WTC11 (cell line): Measurements from ENCODE around the gene CCR3. TPM values are rescaled to one million over a fixed set of nuclear protein-coding genes. Genes with fewer than 3 reads are reported as not detected.

Source experiments
- ATAC-seq: fragments of 200-7000 bp; cut with Tn5 transposase; 2 replicates; pipeline ENCODE4 v1.10.0; 2021; ENCODE audit warnings: mild to moderate bottlenecking, moderate library complexity
- CTCF ChIA-PET: fragments of 300-600 bp; sonication (Branson Sonifier 250); formaldehyde crosslinking; loops from one replicate; lab custom pipeline; 2021; ENCODE audit warnings: antibody characterized with exemption; lab: Charles Lee
- POLR2A ChIA-PET: fragments of 350-600 bp; sonication (Branson Sonifier 250); formaldehyde crosslinking; loops from one replicate; lab custom pipeline; 2021; ENCODE audit warnings: antibody characterized with exemption; lab: Charles Lee
- DNase-seq: peaks from one replicate; pipeline ENCODE4 v3.0.0; 2021; ENCODE audit warnings: low spot score
- H3K27ac Mint-ChIP-seq: 2 replicates; pipeline ENCODE4 v1.8.0; 2021; ENCODE audit warnings: mixed read lengths
- H3K27me3 Mint-ChIP-seq: 2 replicates; pipeline ENCODE4 v1.8.0; 2021; ENCODE audit warnings: low read depth, mild to moderate bottlenecking, moderate library complexity, mixed read lengths
- H3K36me3 Mint-ChIP-seq: 2 replicates; pipeline ENCODE4 v1.8.0; 2021; ENCODE audit warnings: mixed read lengths
- H3K4me1 Mint-ChIP-seq: 2 replicates; pipeline ENCODE4 v1.8.0; 2022; ENCODE audit warnings: mixed read lengths
- H3K4me3 Mint-ChIP-seq: 2 replicates; pipeline ENCODE4 v1.8.0; 2021; ENCODE audit warnings: mild to moderate bottlenecking, moderate library complexity, mixed read lengths
- H3K9me3 Mint-ChIP-seq: 2 replicates; pipeline ENCODE4 v1.8.0; 2021; ENCODE audit warnings: mixed read lengths
- ATF2 ChIP-seq: sonication (generic); formaldehyde crosslinking; IDR thresholded peaks from 2 replicates; pipeline ENCODE4 v1.8.1; 2022; ENCODE audit warnings: low read depth, missing genetic modification reagents, borderline replicate concordance
- ATF3 ChIP-seq: sonication (generic); formaldehyde crosslinking; conservative IDR thresholded peaks from 2 replicates; pipeline ENCODE4 v1.8.1; 2022; ENCODE audit warnings: mild to moderate bottlenecking, missing genetic modification reagents
- CDX4 ChIP-seq: fragments of 250-450 bp; sonication (Bioruptor Pico); IDR thresholded peaks from 2 replicates; pipeline ENCODE4 v1.9.0; 2021; ENCODE audit warnings: moderate library complexity, mild to moderate bottlenecking, inconsistent platforms, borderline replicate concordance
- CREB1 ChIP-seq: sonication (generic); formaldehyde crosslinking; IDR thresholded peaks from 2 replicates; pipeline ENCODE4 v1.8.0; 2023; ENCODE audit warnings: mild to moderate bottlenecking, missing genetic modification reagents
- CTCF ChIP-seq: fragments of 200-600 bp; IDR thresholded peaks from 2 replicates; pipeline ENCODE4 v1.8.0; 2022; ENCODE audit warnings: antibody characterized with exemption
- E2F4 ChIP-seq: sonication (generic); formaldehyde crosslinking; IDR thresholded peaks from 2 replicates; pipeline ENCODE4 v1.8.1; 2022; ENCODE audit warnings: low read depth, mild to moderate bottlenecking, moderate library complexity, missing genetic modification reagents, borderline replicate concordance
- EMX1 ChIP-seq: fragments of 250-450 bp; sonication (Bioruptor Pico); IDR thresholded peaks from 2 replicates; pipeline ENCODE4 v1.8.0; 2021; ENCODE audit warnings: mild to moderate bottlenecking
- ERG ChIP-seq: fragments of 250-450 bp; sonication (Bioruptor Pico); IDR thresholded peaks from 2 replicates; pipeline ENCODE4 v1.8.0; 2021; ENCODE audit warnings: mild to moderate bottlenecking
- FOXP4 ChIP-seq: sonication (generic); formaldehyde crosslinking; IDR thresholded peaks from 2 replicates; pipeline ENCODE4 v1.8.0; 2022; ENCODE audit warnings: mild to moderate bottlenecking, missing genetic modification reagents
- GRHL2 ChIP-seq: fragments of 250-450 bp; sonication (Bioruptor Pico); IDR thresholded peaks from 2 replicates; pipeline ENCODE4 v1.8.0; 2022; ENCODE audit warnings: mild to moderate bottlenecking, moderate library complexity; ENCODE audit not compliant: insufficient replicate concordance, severe bottlenecking
- JUN ChIP-seq: sonication (generic); formaldehyde crosslinking; IDR thresholded peaks from 2 replicates; pipeline ENCODE4 v1.8.0; 2023; ENCODE audit warnings: mild to moderate bottlenecking, missing genetic modification reagents
- MLX ChIP-seq: sonication (generic); formaldehyde crosslinking; IDR thresholded peaks from 2 replicates; pipeline ENCODE4 v1.8.1; 2023; ENCODE audit warnings: mild to moderate bottlenecking, missing genetic modification reagents, moderate library complexity
- NFATC4 ChIP-seq: fragments of 250-450 bp; sonication (Bioruptor Pico); IDR thresholded peaks from 2 replicates; pipeline ENCODE4 v1.9.0; 2021; ENCODE audit warnings: mild to moderate bottlenecking
- NR1H2 ChIP-seq: sonication (generic); formaldehyde crosslinking; IDR thresholded peaks from 2 replicates; pipeline ENCODE4 v1.9.0; 2021; ENCODE audit warnings: mild to moderate bottlenecking, moderate library complexity, missing genetic modification reagents
- RELA ChIP-seq: sonication (generic); formaldehyde crosslinking; IDR thresholded peaks from 2 replicates; pipeline ENCODE4 v1.8.1; 2022; ENCODE audit warnings: missing genetic modification reagents, mild to moderate bottlenecking, borderline replicate concordance
- ZNF317 ChIP-seq: sonication (generic); formaldehyde crosslinking; IDR thresholded peaks from 2 replicates; pipeline ENCODE4 v1.8.1; 2023; ENCODE audit warnings: low read depth, mild to moderate bottlenecking, moderate library complexity, missing genetic modification reagents, borderline replicate concordance
- ZNF512 ChIP-seq: sonication (generic); formaldehyde crosslinking; IDR thresholded peaks from 2 replicates; pipeline ENCODE4 v1.8.1; 2022; ENCODE audit warnings: missing genetic modification reagents, borderline replicate concordance
- ZNF532 ChIP-seq: fragments of 250-450 bp; sonication (Bioruptor Pico); IDR thresholded peaks from 2 replicates; pipeline ENCODE4 v1.9.0; 2021; ENCODE audit warnings: mild to moderate bottlenecking, borderline replicate concordance
- total RNA-seq: library from RNA; stranded (reverse); gene quantifications from 3 replicates; pipeline ENCODE4 v1.2.3, GENCODE V29; 2021

CCR3 gene
- total RNA-seq, 1 experiment from 2014 or later: not detected

GRCh38 chr3:46269556-46269955 is 27.3 kb downstream of the CCR3 start (continued):
- TF ChIP-seq ERG: no peak
- no peak for TF ChIP-seq EMX1 (CRISPR knock-in tag)

GRCh38 chr3:46270474-46270873 is 28.2 kb downstream of the CCR3 start:
- no peak for DNase-seq
- Mint-ChIP-seq H3K27ac (no peak overlapping the region), H3K4me1 (no peaks in the 10 kb centered on the region), H3K36me3 (no peaks in the 10 kb centered on the region), H3K27me3 (peaks cover 13% of the 10 kb centered on the region), H3K4me3 (no peak overlapping the region), H3K9me3 (peaks cover 21% of the 10 kb centered on the region)
- no peak for ATAC-seq
- ChIA-PET CTCF (no interaction called here), POLR2A (no interaction called here)
- no peak for TF ChIP-seq ZNF512
- no peak for TF ChIP-seq MLX (CRISPR knock-in tag)
- no peak for TF ChIP-seq NR1H2 (CRISPR knock-in tag)
- no peak for TF ChIP-seq ATF3 (CRISPR knock-in tag)
- TF ChIP-seq NFATC4 (CRISPR knock-in tag): no peak
- TF ChIP-seq CTCF: no peak
- no peak for TF ChIP-seq FOXP4 (CRISPR knock-in tag)
- no peak for TF ChIP-seq ZNF532
- no peak for TF ChIP-seq CDX4 (CRISPR knock-in tag)
- TF ChIP-seq E2F4 (CRISPR knock-in tag): no peak
- no peak for TF ChIP-seq GRHL2 (CRISPR knock-in tag)
- no peak for TF ChIP-seq ATF2 (CRISPR knock-in tag)
- TF ChIP-seq JUN (CRISPR knock-in tag): no peak
- no peak for TF ChIP-seq CREB1 (CRISPR knock-in tag)
- no peak for TF ChIP-seq RELA (CRISPR knock-in tag)
- TF ChIP-seq ZNF317 (CRISPR knock-in tag): no peak
